T-helper 17 cell (primary cell): ENCODE data around the gene IL1RAPL2. TPM values are rescaled to one million over a fixed set of nuclear protein-coding genes. Genes with fewer than 3 reads are reported as not detected.

Experiments
- ATAC-seq: fragments of 150-1000 bp; cut with Tn5 transposase; 2 replicates; pipeline ENCODE4 v1.10.0; 2021; ENCODE audit warnings: mild to moderate bottlenecking, moderate library complexity
- DNase-seq, 3 donors: peaks; one replicate each; pipeline versions ENCODE4 v3.0.0 to v3.0.0-alpha.2; 2020 to 2021
- H3K9me3 ChIP-seq: one replicate; pipeline ENCODE4 v1.7.0; 2013; ENCODE audit warnings: low read length, mild to moderate bottlenecking; ENCODE audit not compliant: control insufficient read depth, poor library complexity, severe bottlenecking
- H3K27ac Mint-ChIP-seq: one replicate; pipeline ENCODE4 v1.8.0; 2022; ENCODE audit warnings: mild to moderate bottlenecking, moderate library complexity, mixed read lengths
- H3K27me3 Mint-ChIP-seq: one replicate; pipeline ENCODE4 v1.8.0; 2022; ENCODE audit warnings: mixed read lengths
- H3K36me3 Mint-ChIP-seq: one replicate; pipeline ENCODE4 v1.8.0; 2022; ENCODE audit warnings: low read depth, mixed read lengths
- H3K4me1 Mint-ChIP-seq: one replicate; pipeline ENCODE4 v1.8.0; 2022; ENCODE audit warnings: mild to moderate bottlenecking, mixed read lengths
- H3K4me3 Mint-ChIP-seq: one replicate; pipeline ENCODE4 v1.8.0; 2022; ENCODE audit warnings: mild to moderate bottlenecking, moderate library complexity, mixed read lengths
- total RNA-seq, 4 donors: library from RNA in 2 of 4; stranded (reverse) in 2 of 4; gene quantifications; one replicate each; pipeline ENCODE4 v1.2.3 and lab custom pipeline; 2022 to 2026

The IL1RAPL2 gene
- total RNA-seq, 2 donors from 2014 or later, result not detected

GRCh38 chrX:105302246-105302645, 736.2 kb downstream of the IL1RAPL2 start:
- H3K4me1 Mint-ChIP-seq, result no peaks in the 10 kb centered on the region
- no peaks in the 10 kb centered on the region for H3K9me3 ChIP-seq
- H3K4me3 Mint-ChIP-seq, result no peak overlapping the region
- no peaks in the 10 kb centered on the region for H3K27me3 Mint-ChIP-seq
- ATAC-seq, result no peak
- DNase-seq, result no peak
- H3K27ac Mint-ChIP-seq, result no peak overlapping the region
- H3K36me3 Mint-ChIP-seq, result no peaks in the 10 kb centered on the region

- H3K4me3 Mint-ChIP-seq, result no peak overlapping the region
- ATAC-seq (no peak), DNase-seq (no peak)
- H3K27me3 Mint-ChIP-seq, result no peaks in the 10 kb centered on the region
- no peaks in the 10 kb centered on the region for H3K36me3 Mint-ChIP-seq
- no peaks in the 10 kb centered on the region for H3K9me3 ChIP-seq
- no peaks in the 10 kb centered on the region for H3K4me1 Mint-ChIP-seq
- H3K27ac Mint-ChIP-seq, result no peak overlapping the region
Measured at GRCh38 chrX:105307762-105308161, 741.8 kb downstream of the IL1RAPL2 start.

GRCh38 chrX:105313596-105313995, 747.6 kb downstream of the IL1RAPL2 start:
- ATAC-seq, result no peak
- DNase-seq, result no peak
- no peaks in the 10 kb centered on the region for H3K4me1 Mint-ChIP-seq
- H3K9me3 ChIP-seq, result no peaks in the 10 kb centered on the region
- no peak overlapping the region for H3K4me3 Mint-ChIP-seq
- no peak overlapping the region for H3K27ac Mint-ChIP-seq
- H3K27me3 Mint-ChIP-seq, result no peaks in the 10 kb centered on the region
- H3K36me3 Mint-ChIP-seq, result no peaks in the 10 kb centered on the region

GRCh38 chrX:105314458-105314857, 748.5 kb downstream of the IL1RAPL2 start:
- Mint-ChIP-seq H3K27ac (no peak overlapping the region), H3K4me3 (no peak overlapping the region), H3K36me3 (no peaks in the 10 kb centered on the region), H3K4me1 (no peaks in the 10 kb centered on the region), H3K27me3 (no peaks in the 10 kb centered on the region)
- ATAC-seq (no peak), DNase-seq (no peak)
- no peaks in the 10 kb centered on the region for H3K9me3 ChIP-seq

- Mint-ChIP-seq H3K27me3 (no peaks in the 10 kb centered on the region), H3K27ac (no peak overlapping the region), H3K36me3 (no peaks in the 10 kb centered on the region), H3K4me3 (no peak overlapping the region), H3K4me1 (no peaks in the 10 kb centered on the region)
- H3K9me3 ChIP-seq, result no peaks in the 10 kb centered on the region
- DNase-seq, result no peak
- no peak for ATAC-seq
Measured at GRCh38 chrX:105315248-105315647, 749.2 kb downstream of the IL1RAPL2 start.

GRCh38 chrX:105317117-105317516, 751.1 kb downstream of the IL1RAPL2 start:
- H3K9me3 ChIP-seq, result no peaks in the 10 kb centered on the region
- Mint-ChIP-seq H3K4me1 (no peaks in the 10 kb centered on the region), H3K27me3 (no peaks in the 10 kb centered on the region), H3K27ac (no peak overlapping the region), H3K4me3 (no peak overlapping the region), H3K36me3 (no peaks in the 10 kb centered on the region)
- ATAC-seq (no peak), DNase-seq (no peak)

- DNase-seq (no peak), ATAC-seq (no peak)
- H3K27me3 Mint-ChIP-seq, result no peaks in the 10 kb centered on the region
- no peak overlapping the region for H3K4me3 Mint-ChIP-seq
- no peaks in the 10 kb centered on the region for H3K9me3 ChIP-seq
- H3K4me1 Mint-ChIP-seq, result no peaks in the 10 kb centered on the region
- no peak overlapping the region for H3K27ac Mint-ChIP-seq
- H3K36me3 Mint-ChIP-seq, result no peaks in the 10 kb centered on the region
Measured at GRCh38 chrX:105323928-105324327, 757.9 kb downstream of the IL1RAPL2 start.

GRCh38 chrX:105328773-105329172, 762.8 kb downstream of the IL1RAPL2 start:
- H3K27ac Mint-ChIP-seq, result no peak overlapping the region
- no peak for DNase-seq
- H3K36me3 Mint-ChIP-seq, result peaks cover 2% of the 10 kb centered on the region
- H3K9me3 ChIP-seq, result no peaks in the 10 kb centered on the region
- no peak overlapping the region for H3K4me3 Mint-ChIP-seq
- no peaks in the 10 kb centered on the region for H3K27me3 Mint-ChIP-seq
- no peaks in the 10 kb centered on the region for H3K4me1 Mint-ChIP-seq
- no peak for ATAC-seq

- no peak overlapping the region for H3K4me3 Mint-ChIP-seq
- DNase-seq (no peak), ATAC-seq (no peak)
- no peak overlapping the region for H3K27ac Mint-ChIP-seq
- H3K9me3 ChIP-seq, result no peaks in the 10 kb centered on the region
- no peaks in the 10 kb centered on the region for H3K4me1 Mint-ChIP-seq
- H3K27me3 Mint-ChIP-seq, result no peaks in the 10 kb centered on the region
- H3K36me3 Mint-ChIP-seq, result peaks cover 2% of the 10 kb centered on the region
Measured at GRCh38 chrX:105331244-105331643, 765.2 kb downstream of the IL1RAPL2 start.

- Mint-ChIP-seq H3K27ac (no peak overlapping the region), H3K4me1 (no peaks in the 10 kb centered on the region), H3K36me3 (no peaks in the 10 kb centered on the region), H3K4me3 (no peak overlapping the region), H3K27me3 (no peaks in the 10 kb centered on the region)
- DNase-seq, result no peak
- ATAC-seq, result no peak
- H3K9me3 ChIP-seq, result no peaks in the 10 kb centered on the region
Measured at GRCh38 chrX:105347373-105347772, 781.4 kb downstream of the IL1RAPL2 start.

- DNase-seq (no peak), ATAC-seq (no peak)
Measured at GRCh38 chrX:105349476-105349875, 783.5 kb downstream of the IL1RAPL2 start.

GRCh38 chrX:105375816-105376215, 809.8 kb downstream of the IL1RAPL2 start:
- Mint-ChIP-seq H3K4me3 (no peak overlapping the region), H3K27me3 (no peaks in the 10 kb centered on the region), H3K4me1 (no peaks in the 10 kb centered on the region), H3K36me3 (no peaks in the 10 kb centered on the region), H3K27ac (no peak overlapping the region)
- H3K9me3 ChIP-seq, result no peaks in the 10 kb centered on the region
- no peak for DNase-seq
- ATAC-seq, result no peak

More at GRCh38 chrX:105349476-105349875, 783.5 kb downstream of the IL1RAPL2 start:
- Mint-ChIP-seq H3K4me1 (no peaks in the 10 kb centered on the region), H3K27me3 (no peaks in the 10 kb centered on the region), H3K36me3 (no peaks in the 10 kb centered on the region), H3K27ac (no peak overlapping the region), H3K4me3 (no peak overlapping the region)
- H3K9me3 ChIP-seq, result no peaks in the 10 kb centered on the region

GRCh38 chrX:105424729-105425128, 858.7 kb downstream of the IL1RAPL2 start:
- H3K36me3 Mint-ChIP-seq, result no peaks in the 10 kb centered on the region
- ATAC-seq, result no peak
- no peak overlapping the region for H3K4me3 Mint-ChIP-seq
- no peaks in the 10 kb centered on the region for H3K9me3 ChIP-seq
- no peaks in the 10 kb centered on the region for H3K4me1 Mint-ChIP-seq
- H3K27ac Mint-ChIP-seq, result no peak overlapping the region
- DNase-seq, result no peak
- H3K27me3 Mint-ChIP-seq, result no peaks in the 10 kb centered on the region

GRCh38 chrX:105451401-105451800, 885.4 kb downstream of the IL1RAPL2 start:
- no peaks in the 10 kb centered on the region for H3K27me3 Mint-ChIP-seq
- no peak overlapping the region for H3K27ac Mint-ChIP-seq
- H3K4me3 Mint-ChIP-seq, result no peak overlapping the region

GRCh38 chrX:105458846-105459245, 892.8 kb downstream of the IL1RAPL2 start:
- no peak overlapping the region for H3K4me3 Mint-ChIP-seq
- H3K36me3 Mint-ChIP-seq, result no peaks in the 10 kb centered on the region
- H3K27me3 Mint-ChIP-seq, result no peaks in the 10 kb centered on the region
- no peaks in the 10 kb centered on the region for H3K9me3 ChIP-seq
- H3K27ac Mint-ChIP-seq, result no peak overlapping the region
- no peaks in the 10 kb centered on the region for H3K4me1 Mint-ChIP-seq
- ATAC-seq (no peak), DNase-seq (no peak)

More at GRCh38 chrX:105451401-105451800, 885.4 kb downstream of the IL1RAPL2 start:
- no peaks in the 10 kb centered on the region for H3K9me3 ChIP-seq
- Mint-ChIP-seq H3K36me3 (no peaks in the 10 kb centered on the region), H3K4me1 (no peaks in the 10 kb centered on the region)
- DNase-seq (no peak), ATAC-seq (no peak)
